Measurements from ENCODE around the gene NBEAL1.
"Not testable (repeated sequence)": the region's sequence is repeated elsewhere in the genome, so short reads cannot be mapped to it uniquely, and the experiment has no call there.

Gene NBEAL1

GRCh38 chr2:203122317-203122986 lies 107.8 kb downstream of the NBEAL1 start:
- DNase-seq = peak; percentile 1

GRCh38 chr2:203126996-203127395 lies 112.3 kb downstream of the NBEAL1 start:
- no peak for DNase-seq

GRCh38 chr2:203135105-203135504 lies 120.4 kb downstream of the NBEAL1 start:
- DNase-seq = no peak

- no peak for DNase-seq
Measured at GRCh38 chr2:203143391-203143790, 128.7 kb downstream of the NBEAL1 start.

GRCh38 chr2:203149194-203149593 lies 134.5 kb downstream of the NBEAL1 start:
- no peak for DNase-seq

- DNase-seq = peak; percentile 28
Measured at GRCh38 chr2:203155406-203155805, 140.7 kb downstream of the NBEAL1 start.

- DNase-seq = not testable (repeated sequence)
Measured at GRCh38 chr2:203162722-203163121, 148.0 kb downstream of the NBEAL1 start.

- DNase-seq = no peak
Measured at GRCh38 chr2:203164311-203164935, 149.7 kb downstream of the NBEAL1 start.

GRCh38 chr2:203167751-203168150 lies 153.1 kb downstream of the NBEAL1 start:
- DNase-seq = no peak

- DNase-seq = no peak
Measured at GRCh38 chr2:203170502-203170901, 155.8 kb downstream of the NBEAL1 start.

GRCh38 chr2:203175371-203175770 lies 160.7 kb downstream of the NBEAL1 start:
- DNase-seq = no peak

GRCh38 chr2:203177361-203177760 lies 162.7 kb downstream of the NBEAL1 start:
- peak; percentile 6 for DNase-seq

GRCh38 chr2:203185864-203186263 lies 171.2 kb downstream of the NBEAL1 start:
- DNase-seq = no peak

GRCh38 chr2:203190547-203190946 lies 175.9 kb downstream of the NBEAL1 start:
- not testable (repeated sequence) for DNase-seq

- not testable (repeated sequence) for DNase-seq
Measured at GRCh38 chr2:203191026-203191425, 176.4 kb downstream of the NBEAL1 start.

- DNase-seq = no peak
Measured at GRCh38 chr2:203191961-203192360, 177.3 kb downstream of the NBEAL1 start.

GRCh38 chr2:203195331-203196036 lies 180.8 kb downstream of the NBEAL1 start:
- no peak for DNase-seq

- DNase-seq = no peak
Measured at GRCh38 chr2:203200866-203201265, 186.2 kb downstream of the NBEAL1 start.

- DNase-seq = no peak
Measured at GRCh38 chr2:203201426-203201825, 186.8 kb downstream of the NBEAL1 start.

- DNase-seq = no peak
Measured at GRCh38 chr2:203209538-203209937, 194.9 kb downstream of the NBEAL1 start.

GRCh38 chr2:203225423-203226039 lies 210.9 kb downstream of the NBEAL1 start:
- peak; percentile 50 for DNase-seq

- DNase-seq = not testable (repeated sequence)
Measured at GRCh38 chr2:203229674-203230073, 215.0 kb downstream of the NBEAL1 start.
